ENCODE data around the gene APBA1. TPM values are rescaled to one million over a fixed set of nuclear protein-coding genes. Genes with fewer than 3 reads are reported as not detected.

APBA1 gene
- total and polyA plus RNA-seq, 11 donors = 0.61 to 6.2 (median 2.2) TPM

- TF ChIP-seq, protein P1, sequence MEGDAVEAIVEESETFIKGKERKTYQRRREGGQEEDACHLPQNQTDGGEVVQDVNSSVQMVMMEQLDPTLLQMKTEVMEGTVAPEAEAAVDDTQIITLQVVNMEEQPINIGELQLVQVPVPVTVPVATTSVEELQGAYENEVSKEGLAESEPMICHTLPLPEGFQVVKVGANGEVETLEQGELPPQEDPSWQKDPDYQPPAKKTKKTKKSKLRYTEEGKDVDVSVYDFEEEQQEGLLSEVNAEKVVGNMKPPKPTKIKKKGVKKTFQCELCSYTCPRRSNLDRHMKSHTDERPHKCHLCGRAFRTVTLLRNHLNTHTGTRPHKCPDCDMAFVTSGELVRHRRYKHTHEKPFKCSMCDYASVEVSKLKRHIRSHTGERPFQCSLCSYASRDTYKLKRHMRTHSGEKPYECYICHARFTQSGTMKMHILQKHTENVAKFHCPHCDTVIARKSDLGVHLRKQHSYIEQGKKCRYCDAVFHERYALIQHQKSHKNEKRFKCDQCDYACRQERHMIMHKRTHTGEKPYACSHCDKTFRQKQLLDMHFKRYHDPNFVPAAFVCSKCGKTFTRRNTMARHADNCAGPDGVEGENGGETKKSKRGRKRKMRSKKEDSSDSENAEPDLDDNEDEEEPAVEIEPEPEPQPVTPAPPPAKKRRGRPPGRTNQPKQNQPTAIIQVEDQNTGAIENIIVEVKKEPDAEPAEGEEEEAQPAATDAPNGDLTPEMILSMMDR (IDR thresholded peaks at IDR 0.05) = no peak
- TF ChIP-seq POLR2A (IDR thresholded peaks at IDR 0.05) = no peak
Measured at GRCh38 chr9:69429281-69429680, 242.9 kb downstream of the APBA1 start.

DNA sequence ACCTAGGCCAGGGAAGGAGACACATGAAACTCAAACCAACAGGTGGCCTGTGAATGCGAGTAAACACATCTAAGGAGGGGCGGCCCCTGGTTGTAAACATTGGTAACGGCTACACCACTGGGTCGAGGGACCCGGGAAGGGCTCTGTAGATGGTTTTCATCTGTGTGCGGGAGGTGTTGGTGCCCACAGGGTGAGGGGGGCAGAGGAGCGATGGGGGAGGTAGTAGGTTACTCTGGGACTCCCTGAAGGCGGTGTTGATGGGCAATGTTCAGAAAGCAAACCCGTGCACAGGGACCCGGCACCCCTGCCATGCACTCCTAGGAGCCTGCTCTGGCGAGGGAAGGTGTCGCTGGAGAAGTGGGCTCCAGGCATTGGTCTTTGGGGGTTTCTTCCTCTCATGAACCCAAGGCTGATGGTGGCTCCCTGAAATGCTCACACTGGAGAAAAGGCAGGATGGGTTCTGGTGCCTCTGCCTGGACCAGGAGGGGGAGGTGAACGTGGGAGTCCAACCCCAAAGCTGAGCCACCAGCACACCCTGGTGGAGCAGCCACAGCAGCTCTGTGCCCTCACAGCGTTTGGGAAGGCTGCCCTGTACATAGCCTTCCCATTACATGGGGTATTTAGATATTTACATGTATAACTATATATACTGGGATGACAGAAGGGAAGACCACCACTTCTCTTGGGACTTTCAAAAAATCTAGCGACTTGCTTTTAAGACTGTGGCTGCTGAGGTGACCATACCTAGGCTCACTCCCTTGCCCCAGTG, 244.0 kb downstream of the APBA1 start:
- TF ChIP-seq, protein P1 (IDR thresholded peaks at IDR 0.05) = no peak
- TF ChIP-seq POLR2A (IDR thresholded peaks at IDR 0.05) = no peak
- peaks cover 0 to 5% (median 0%) of the 10 kb centered on the region in 12 donors for H3K9me3 ChIP-seq
- no peak for ATAC-seq
- intact Hi-C loops (cut with DNase I) = loop anchor here in 5 of 10 donors (5.0 to 10.0 kb wide), 5 partner anchors 244 to 687 kb away; partner anchors contain the start of gene APBA1 (in 2 of the 5)
- H3K4me3 ChIP-seq = no peak overlapping the region
- no peak for DNase-seq
- H3K4me1 ChIP-seq = no peaks in the 10 kb centered on the region
- 89 to 96% (median 92%) methylated on average over 15 of the region's 15 CpGs for WGBS, 4 donors
- H3K27ac ChIP-seq = no peak overlapping the region
- no peaks in the 10 kb centered on the region for H3K27me3 ChIP-seq
- no peaks in the 10 kb centered on the region for H3K36me3 ChIP-seq

More at GRCh38 chr9:69429281-69429680, 242.9 kb downstream of the APBA1 start:
- intact Hi-C loops (cut with DNase I) = loop anchor here in 5 of 10 donors (5.0 to 10.0 kb wide), 5 partner anchors 243 to 686 kb away; partner anchors contain the start of gene APBA1 (in 2 of the 5)
- Histone ChIP-seq H3K27ac (no peak overlapping the region), H3K9me3 (peaks cover 0 to 5% (median 0%) of the 10 kb centered on the region in 12 donors), H3K36me3 (no peaks in the 10 kb centered on the region), H3K27me3 (no peaks in the 10 kb centered on the region), H3K4me3 (no peak overlapping the region), H3K4me1 (no peaks in the 10 kb centered on the region)
- 81 to 89% (median 85%) methylated on average over 6 of the region's 6 CpGs for WGBS, 4 donors
- DNase-seq (no peak), ATAC-seq (no peak)

GRCh38 chr9:69427286-69427685, 244.9 kb downstream of the APBA1 start:
- intact Hi-C loops (cut with DNase I) = loop anchor here in 5 of 10 donors (5.0 to 10.0 kb wide), 5 partner anchors 245 to 688 kb away; partner anchors contain the start of gene APBA1 (in 2 of the 5)
- WGBS, 4 donors = 85 to 93% (median 89%) methylated on average over 4 of the region's 4 CpGs
- DNase-seq = no peak

More at GRCh38 chr9:69427286-69427685, 244.9 kb downstream of the APBA1 start:
- TF ChIP-seq POLR2A (IDR thresholded peaks at IDR 0.05) = no peak
- TF ChIP-seq, protein P1 (IDR thresholded peaks at IDR 0.05) = no peak
- Histone ChIP-seq H3K36me3 (no peaks in the 10 kb centered on the region), H3K4me3 (no peak overlapping the region), H3K9me3 (peaks cover 0 to 5% (median 0%) of the 10 kb centered on the region in 12 donors), H3K27ac (no peak overlapping the region), H3K4me1 (no peaks in the 10 kb centered on the region), H3K27me3 (no peaks in the 10 kb centered on the region)
- no peak for ATAC-seq

All from heart left ventricle (tissue), 16 donors.